Activated B cell treated with CpG ODN at 0.5 μM for 24 hours (primary cell): ENCODE measurements around the gene OGDH. TPM values are rescaled to one million over a fixed set of nuclear protein-coding genes. Genes with fewer than 3 reads are reported as not detected.

Experiments
- ATAC-seq: fragments of 200-7000 bp; cut with Tn5 transposase; one replicate; pipeline ENCODE4 v1.10.0; 2021; ENCODE audit warnings: low read depth, mild to moderate bottlenecking, moderate library complexity
- CTCF ChIA-PET: fragments of 350-600 bp; sonication (Branson Sonifier 250); formaldehyde crosslinking; loops from one replicate; lab custom pipeline; 2021; ENCODE audit warnings: antibody characterized with exemption; lab: Charles Lee
- POLR2A ChIA-PET: fragments of 350-600 bp; sonication (Branson Sonifier 250); formaldehyde crosslinking; loops from one replicate; lab custom pipeline; 2021; ENCODE audit warnings: antibody characterized with exemption; lab: Charles Lee
- DNase-seq: peaks from one replicate; pipeline ENCODE4 v3.0.0; 2022
- H3K27ac Mint-ChIP-seq: one replicate; pipeline ENCODE4 v1.8.0; 2020; ENCODE audit warnings: mixed read lengths
- H3K27me3 Mint-ChIP-seq: one replicate; pipeline ENCODE4 v1.8.0; 2021; ENCODE audit warnings: mixed read lengths
- H3K36me3 Mint-ChIP-seq: one replicate; pipeline ENCODE4 v1.8.0; 2021; ENCODE audit warnings: low read depth, mixed read lengths
- H3K4me1 Mint-ChIP-seq: one replicate; pipeline ENCODE4 v1.8.0; 2021; ENCODE audit warnings: mixed read lengths
- H3K4me3 Mint-ChIP-seq: one replicate; pipeline ENCODE4 v1.8.0; 2020; ENCODE audit warnings: mild to moderate bottlenecking, mixed read lengths
- H3K9me3 Mint-ChIP-seq: one replicate; pipeline ENCODE4 v1.8.0; 2020; ENCODE audit warnings: mixed read lengths
- CTCF ChIP-seq: fragments of 200-600 bp; IDR thresholded peaks from one replicate; pipeline ENCODE4 v1.8.0; 2022; ENCODE audit warnings: antibody characterized with exemption, mild to moderate bottlenecking
- intact Hi-C: fragments of 100-400 bp; cut with micrococcal nuclease; formaldehyde crosslinking; loops from one replicate; pipeline ENCODE4 v1.15.1; 2024
- total RNA-seq: library from RNA; stranded (reverse); gene quantifications from 2 replicates; pipeline ENCODE4 v1.2.3, GENCODE V29; 2022

Gene OGDH
- total RNA-seq, 1 donor from 2014 or later: 81.7 TPM

- Mint-ChIP-seq H3K36me3 (peaks cover 24% of the 10 kb centered on the region), H3K4me3 (no peak overlapping the region), H3K9me3 (no peaks in the 10 kb centered on the region), H3K4me1 (no peaks in the 10 kb centered on the region), H3K27ac (no peak overlapping the region), H3K27me3 (no peaks in the 10 kb centered on the region)
- DNase-seq: no peak
- no peak for ATAC-seq
- intact Hi-C loops: no loop called here
- ChIA-PET POLR2A (no interaction called here), CTCF (no interaction called here)
- TF ChIP-seq CTCF: no peak
These were observed 105.6 kb downstream of the OGDH start for GRCh38 chr7:44712012-44712411.

- ChIA-PET CTCF (no interaction called here), POLR2A (no interaction called here)
- Mint-ChIP-seq H3K4me1 (no peaks in the 10 kb centered on the region), H3K27ac (no peak overlapping the region), H3K27me3 (no peaks in the 10 kb centered on the region), H3K9me3 (no peaks in the 10 kb centered on the region), H3K4me3 (no peak overlapping the region), H3K36me3 (peaks cover 14% of the 10 kb centered on the region)
- ATAC-seq: no peak
- intact Hi-C loops: no loop called here
- TF ChIP-seq CTCF: no peak
- no peak for DNase-seq
These were observed 106.7 kb downstream of the OGDH start for GRCh38 chr7:44713141-44713540.

GRCh38 chr7:44713680-44714335 lies 107.4 kb downstream of the OGDH start:
- ATAC-seq: no peak
- H3K9me3 Mint-ChIP-seq: no peaks in the 10 kb centered on the region
- no peak overlapping the region for H3K4me3 Mint-ChIP-seq
- intact Hi-C loops: no loop called here
- ChIA-PET CTCF (no interaction called here), POLR2A (no interaction called here)
- H3K27me3 Mint-ChIP-seq: no peaks in the 10 kb centered on the region
- H3K27ac Mint-ChIP-seq: no peak overlapping the region
- no peak for TF ChIP-seq CTCF
- DNase-seq: no peak
- H3K4me1 Mint-ChIP-seq: no peaks in the 10 kb centered on the region
- peaks cover 12% of the 10 kb centered on the region for H3K36me3 Mint-ChIP-seq

GRCh38 chr7:44716205-44716604 lies 109.8 kb downstream of the OGDH start:
- no peak overlapping the region for H3K4me3 Mint-ChIP-seq
- ATAC-seq (no peak), DNase-seq (no peak)
- intact Hi-C loops: no loop called here
- CTCF ChIA-PET: no interaction called here
- no peak overlapping the region for H3K27ac Mint-ChIP-seq
- H3K4me1 Mint-ChIP-seq: no peaks in the 10 kb centered on the region
- POLR2A ChIA-PET: no interaction called here
- H3K9me3 Mint-ChIP-seq: no peaks in the 10 kb centered on the region
- H3K27me3 Mint-ChIP-seq: no peaks in the 10 kb centered on the region
- H3K36me3 Mint-ChIP-seq: no peaks in the 10 kb centered on the region
- TF ChIP-seq CTCF: no peak

- DNase-seq (no peak), ATAC-seq (no peak)
- Mint-ChIP-seq H3K4me1 (no peaks in the 10 kb centered on the region), H3K27ac (no peak overlapping the region), H3K27me3 (no peaks in the 10 kb centered on the region), H3K36me3 (no peaks in the 10 kb centered on the region), H3K9me3 (no peaks in the 10 kb centered on the region), H3K4me3 (no peak overlapping the region)
- ChIA-PET CTCF (no interaction called here), POLR2A (no interaction called here)
- intact Hi-C loops: no loop called here
- no peak for TF ChIP-seq CTCF
These were observed 113.9 kb downstream of the OGDH start for GRCh38 chr7:44720301-44720700.
